Stimulated activated CD4-positive, alpha-beta T cell treated with anti-CD3 and anti-CD28 coated beads, Interleukin-15, amount 100 ng/mL, for 24 hours (primary cell): Measurements from ENCODE around the gene KLF11.

Source experiments
- DNase-seq: peaks from one replicate; pipeline ENCODE4 v3.0.0-alpha.2; 2020

The KLF11 gene

DNA sequence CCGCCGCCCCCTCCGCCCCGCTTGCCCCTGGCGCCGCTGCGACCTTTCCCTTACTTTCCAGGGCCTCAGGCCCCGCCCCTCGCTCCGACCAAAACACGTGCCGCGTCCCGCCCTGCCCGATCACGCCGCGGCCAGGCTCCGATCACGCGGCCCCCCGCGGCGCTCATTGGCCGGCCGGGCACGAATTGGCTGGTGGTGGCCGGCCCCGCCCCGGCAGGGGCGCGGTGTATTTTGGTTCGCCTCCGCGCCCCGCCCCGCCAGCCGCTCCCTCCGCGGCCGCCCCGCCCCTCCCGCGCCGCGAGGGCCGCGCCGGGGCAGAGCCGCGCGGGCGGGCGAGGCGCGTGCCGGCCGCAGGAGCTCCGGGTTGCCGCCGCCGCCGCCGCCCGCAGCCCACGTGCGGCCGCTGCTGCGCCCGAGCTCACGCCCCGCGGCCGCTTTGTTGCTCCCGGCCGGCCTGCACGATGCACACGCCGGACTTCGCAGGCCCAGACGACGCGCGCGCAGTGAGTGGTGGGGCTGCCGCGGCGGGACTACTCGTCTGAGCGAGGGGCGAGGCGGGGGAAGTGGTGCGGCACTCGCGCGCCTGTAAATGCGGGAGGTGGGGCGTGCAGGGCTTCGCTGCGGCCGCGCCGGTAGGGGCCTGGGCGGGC lies at the start of gene KLF11:
Gene KLF11, plus strand, starts transcription at position 295 of the 650 bp plus-strand sequence. Its CDS starts 167 bp downstream, at position 462.
- peak; percentile 83 for DNase-seq

DNA sequence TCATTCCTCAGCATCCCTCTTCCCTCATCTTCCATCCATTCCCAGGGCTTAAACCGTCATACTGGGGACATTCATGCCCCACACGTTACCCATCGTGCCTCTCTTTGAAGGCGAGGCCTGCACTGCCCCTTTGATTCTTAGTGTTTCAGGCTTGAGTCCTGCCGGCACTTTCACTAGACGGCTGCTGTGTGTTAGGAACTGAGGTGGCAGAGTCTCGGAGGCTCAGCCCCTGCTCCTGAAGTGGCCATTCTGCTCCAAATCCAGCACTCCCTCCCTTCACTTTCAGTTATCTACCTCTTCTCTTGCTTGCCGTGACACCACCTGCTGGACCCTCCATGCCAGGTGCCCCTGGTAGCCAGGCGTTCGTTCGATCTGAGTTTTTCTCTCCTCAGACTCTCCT lies 48.9 kb upstream of the KLF11 start:
- no peak for DNase-seq

DNA sequence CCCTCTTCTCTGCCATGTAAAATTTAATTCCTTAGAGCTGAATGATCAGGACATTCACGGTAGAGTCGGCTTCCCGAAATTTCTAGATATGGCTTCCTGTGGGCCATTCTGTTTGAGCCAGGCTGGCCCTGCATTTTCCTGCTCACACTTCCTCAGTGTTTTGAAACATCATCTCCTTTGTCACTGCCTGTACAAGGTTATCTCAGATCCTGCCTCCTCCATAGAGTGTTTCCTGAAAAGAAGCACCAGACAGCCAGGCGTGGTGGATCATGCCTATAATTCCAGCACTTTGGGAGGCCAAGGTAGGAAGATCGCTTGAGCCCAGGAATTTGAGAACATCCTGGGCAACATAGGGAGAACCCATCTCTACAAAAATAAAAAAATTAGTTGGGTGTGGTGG lies 48.3 kb upstream of the KLF11 start:
- DNase-seq = no peak

DNA sequence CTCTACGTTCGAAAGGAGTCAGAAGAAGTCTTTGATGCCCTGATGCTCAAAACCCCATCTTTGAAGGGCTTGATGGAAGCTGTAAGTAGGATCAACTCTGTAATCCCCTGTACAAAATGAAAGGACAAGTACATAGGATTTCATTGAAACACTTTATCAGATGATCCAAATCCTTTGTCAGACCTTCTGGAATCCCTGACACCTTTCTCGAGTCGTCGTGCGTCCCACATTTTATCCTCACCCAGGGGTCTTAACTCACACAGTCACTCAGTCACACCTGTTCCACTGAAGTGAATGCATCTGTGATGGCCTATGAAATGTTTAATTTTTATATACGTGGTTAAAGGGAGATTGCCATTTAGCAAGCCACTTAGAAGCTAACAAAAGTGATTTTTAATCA lies 47.0 kb upstream of the KLF11 start:
- DNase-seq = no peak

DNA sequence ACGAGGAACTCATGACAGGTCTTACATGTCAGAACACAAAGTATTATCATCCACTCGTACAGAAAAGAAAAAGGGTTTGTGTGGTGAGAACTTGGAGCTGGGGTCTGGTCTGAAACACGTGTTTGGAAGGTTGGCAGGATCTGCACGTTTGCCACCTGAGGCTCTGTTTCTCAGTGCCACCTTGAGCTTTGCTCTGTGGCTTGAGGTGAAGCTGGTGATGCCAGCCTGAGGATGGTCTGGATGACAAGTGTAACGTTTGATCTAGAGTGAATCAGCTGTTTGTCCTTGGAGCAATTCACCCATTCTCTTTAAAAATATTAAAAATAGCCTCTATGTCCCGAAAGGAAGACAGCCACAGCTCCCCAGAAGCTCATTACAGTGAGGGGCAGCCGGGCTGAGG lies 45.4 kb upstream of the KLF11 start:
- DNase-seq = no peak

DNA sequence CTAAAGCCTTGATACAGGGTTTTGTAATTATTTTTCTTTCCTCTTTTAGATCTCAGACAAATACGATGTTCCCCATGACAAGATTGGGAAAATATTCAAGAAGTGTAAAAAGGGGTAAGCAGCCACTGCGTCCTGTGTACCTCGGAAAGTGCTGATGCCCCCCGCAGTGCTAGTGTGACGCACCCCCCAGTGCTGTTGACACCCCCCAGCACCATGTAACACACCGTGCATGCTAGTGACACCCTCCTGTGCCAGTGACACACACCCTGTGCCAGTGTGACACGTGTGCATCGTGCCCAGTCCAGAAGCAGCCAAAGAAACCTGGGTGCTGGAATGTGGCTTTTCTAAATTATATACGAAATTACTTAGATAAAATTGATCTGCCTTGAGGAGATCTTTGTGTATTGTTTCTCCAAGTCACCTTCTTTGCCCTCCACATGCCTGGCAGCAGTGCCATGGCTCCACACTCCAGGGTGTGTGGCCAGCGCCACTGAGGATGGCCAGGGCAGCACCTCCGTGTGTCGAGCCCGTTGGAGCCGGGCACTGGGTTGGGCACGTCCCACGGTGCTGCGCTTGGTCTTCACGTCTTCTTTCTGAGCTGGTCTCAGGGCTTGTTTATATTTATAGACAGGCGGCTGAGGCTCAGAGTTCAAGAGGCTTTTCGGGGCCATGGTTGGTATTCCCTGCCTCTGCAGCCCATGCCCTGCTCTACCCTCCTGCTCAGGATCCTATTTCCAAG lies 44.3 kb upstream of the KLF11 start:
- no peak for DNase-seq

DNA sequence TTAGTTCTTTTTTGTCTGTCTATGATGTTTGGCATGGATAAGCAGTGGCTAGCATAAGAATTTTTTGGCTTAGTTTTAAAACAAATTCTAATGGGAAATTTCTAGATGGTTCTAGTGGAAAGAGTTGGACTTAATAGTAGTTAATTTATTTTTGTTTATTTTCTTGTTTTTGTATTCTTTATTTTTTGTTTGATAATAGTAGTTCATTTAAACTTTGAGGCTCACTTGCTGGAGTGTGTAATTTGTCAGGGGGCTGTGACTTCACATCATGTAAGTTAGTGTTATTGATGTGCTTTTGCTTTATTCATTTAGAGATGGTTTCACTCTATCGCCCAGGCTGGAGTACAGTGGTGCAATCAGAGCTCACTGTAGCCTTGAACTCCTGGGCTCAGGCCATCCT lies 43.7 kb upstream of the KLF11 start:
- no peak for DNase-seq

DNA sequence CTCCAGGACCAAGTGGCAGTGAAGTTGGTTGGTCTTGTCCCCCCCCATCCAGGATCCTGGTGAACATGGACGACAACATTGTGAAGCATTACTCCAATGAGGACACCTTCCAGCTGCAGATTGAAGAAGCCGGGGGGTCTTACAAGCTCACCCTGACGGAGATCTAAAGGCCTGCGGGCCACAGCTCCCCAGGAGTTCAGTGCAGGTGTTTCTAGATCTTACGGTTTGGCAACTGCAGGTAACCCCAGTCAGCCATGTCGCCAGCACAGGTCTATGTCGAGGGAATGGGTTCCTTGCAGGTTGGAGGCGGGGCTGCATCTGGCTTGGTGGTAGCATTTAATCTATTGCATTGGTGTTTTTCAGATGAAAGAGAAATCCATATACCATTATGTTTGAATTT lies 42.8 kb upstream of the KLF11 start:
- DNase-seq = no peak

DNA sequence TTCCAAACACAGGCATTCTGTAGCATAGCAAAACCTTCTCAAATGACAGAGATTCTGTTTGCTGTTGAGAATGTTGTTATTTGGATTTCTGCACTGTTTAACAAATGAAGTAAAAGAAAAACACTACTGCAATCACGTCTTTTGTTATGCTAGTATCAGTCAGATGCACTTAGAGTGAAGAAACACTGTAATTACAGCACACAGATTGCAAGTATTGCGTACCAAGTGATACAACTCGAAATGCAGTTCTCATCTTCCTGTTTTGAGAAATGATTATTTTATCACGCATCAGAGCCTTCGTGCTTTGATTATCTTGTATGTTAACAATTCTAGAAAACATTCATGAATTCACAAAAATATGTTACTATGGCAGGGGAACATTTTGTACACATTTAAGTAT lies 41.8 kb upstream of the KLF11 start:
- DNase-seq = no peak

DNA sequence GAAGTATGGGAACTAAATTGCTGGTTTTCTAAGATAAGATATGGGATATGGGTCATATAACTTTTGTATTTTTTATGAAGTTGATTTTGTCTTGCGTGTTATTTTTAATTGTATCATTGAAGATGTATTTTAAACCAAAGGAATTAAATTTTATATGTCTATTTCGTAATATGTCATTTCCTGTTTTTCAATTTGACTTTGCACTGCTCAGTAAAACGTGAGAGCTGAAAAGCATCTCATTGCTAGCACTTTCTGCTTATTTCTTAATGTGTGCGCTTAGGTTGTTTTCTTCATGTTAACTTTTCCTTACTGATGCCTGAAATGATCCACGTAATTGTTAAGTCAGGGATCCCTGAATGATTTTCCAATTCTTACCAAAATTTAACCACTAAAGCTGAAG lies 41.2 kb upstream of the KLF11 start:
- no peak for DNase-seq

DNA sequence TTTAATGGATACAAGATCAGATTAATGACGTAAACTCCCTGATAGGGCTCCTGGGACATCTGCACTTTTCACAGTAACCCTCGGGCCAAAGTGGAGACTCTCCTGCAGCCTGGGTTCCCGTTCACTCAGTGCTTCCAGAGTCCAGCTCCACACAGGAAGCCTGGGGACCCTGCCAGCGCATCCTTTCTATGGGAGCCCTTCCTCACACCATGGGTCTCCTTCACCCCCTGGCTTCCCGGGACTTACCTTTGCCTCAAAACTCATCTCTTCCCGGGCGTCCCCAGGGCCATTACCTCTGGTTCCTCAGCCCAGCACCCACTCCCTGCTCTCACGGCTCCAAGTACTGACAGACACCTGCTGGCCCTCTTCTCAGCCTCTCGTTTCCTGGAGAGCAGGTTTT lies 40.7 kb upstream of the KLF11 start:
- DNase-seq = no peak

DNA sequence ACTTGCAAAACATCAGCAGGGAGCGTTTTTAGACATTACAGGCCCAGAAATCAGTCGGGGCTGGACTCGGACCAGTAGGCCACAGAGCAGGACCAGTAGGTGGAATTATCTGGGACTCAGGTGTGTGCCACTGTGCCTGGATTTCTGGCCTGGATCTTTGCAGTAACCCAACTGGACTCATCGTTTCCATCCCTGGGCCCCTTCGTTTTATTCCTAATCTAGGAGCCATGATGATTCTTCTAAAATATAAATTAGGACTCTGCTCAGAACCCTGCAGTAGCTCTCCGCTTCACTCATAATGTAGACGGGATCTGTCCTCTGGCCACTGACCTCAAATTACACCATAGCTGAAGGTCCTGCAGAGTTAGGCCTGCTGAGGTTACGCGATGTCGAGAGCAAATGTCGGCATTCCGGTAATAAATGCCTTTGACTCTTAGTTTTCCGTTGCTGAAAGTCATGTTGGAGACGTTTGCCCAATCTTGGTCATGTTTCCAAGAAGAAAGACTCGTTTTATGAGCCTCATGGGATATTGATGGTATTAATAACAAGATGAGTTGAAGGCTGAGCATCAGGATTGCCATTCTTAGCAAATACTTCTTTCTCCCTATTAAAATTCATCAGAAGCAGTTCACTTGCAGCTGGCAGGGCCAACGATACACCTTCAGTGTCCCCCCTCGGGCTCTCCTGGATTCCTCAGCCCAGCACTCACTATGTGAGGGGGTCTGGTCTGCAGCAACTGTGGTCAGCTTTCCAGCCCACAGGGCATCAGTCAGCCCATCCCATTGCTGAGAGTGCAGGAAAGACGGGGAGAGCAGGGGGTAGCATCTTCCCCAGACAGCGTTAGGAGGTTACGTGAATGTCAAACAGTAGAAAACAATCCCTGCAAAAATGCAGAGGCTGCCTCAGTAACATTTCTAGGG lies 39.9 kb upstream of the KLF11 start:
- no peak for DNase-seq

DNA sequence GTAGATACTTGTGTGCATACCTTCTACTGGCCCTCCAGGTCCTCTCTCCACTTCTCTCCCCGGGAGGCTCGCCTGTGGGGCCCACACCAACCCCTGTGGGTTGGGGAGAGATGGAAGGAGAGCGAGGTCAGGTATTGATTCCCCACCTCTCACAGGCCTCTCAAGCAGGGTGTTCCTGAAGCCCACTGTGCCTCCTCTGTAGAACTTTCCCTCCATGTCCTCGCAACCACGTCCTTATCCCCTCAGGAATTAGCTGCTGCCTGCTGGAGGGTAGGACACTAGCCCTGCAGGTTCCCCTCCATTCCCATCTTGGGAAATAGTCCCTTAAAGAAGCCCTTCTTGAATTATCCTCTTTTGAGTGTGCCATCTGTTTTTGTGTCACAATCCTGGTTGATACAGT lies 38.9 kb upstream of the KLF11 start:
- no peak for DNase-seq

DNA sequence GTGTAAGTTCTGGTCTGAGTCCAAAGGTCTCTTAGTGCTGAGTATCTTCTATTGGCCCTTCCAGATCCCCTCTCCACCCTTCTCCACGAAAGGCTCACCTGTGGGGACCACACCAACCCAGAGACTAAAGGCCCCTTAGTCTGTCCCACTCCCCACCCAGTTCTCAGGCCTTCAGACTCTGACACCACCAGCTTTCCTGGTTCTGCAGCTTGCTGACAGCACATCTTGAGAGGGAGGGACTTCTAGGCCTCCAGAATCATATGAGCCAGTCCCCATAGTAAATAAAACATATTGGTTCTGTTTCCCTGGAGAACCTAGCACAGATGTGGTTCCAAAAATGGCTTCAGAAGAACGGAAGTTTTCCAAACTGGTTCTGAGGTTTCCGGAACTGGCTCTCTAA lies 38.5 kb upstream of the KLF11 start:
- no peak for DNase-seq

DNA sequence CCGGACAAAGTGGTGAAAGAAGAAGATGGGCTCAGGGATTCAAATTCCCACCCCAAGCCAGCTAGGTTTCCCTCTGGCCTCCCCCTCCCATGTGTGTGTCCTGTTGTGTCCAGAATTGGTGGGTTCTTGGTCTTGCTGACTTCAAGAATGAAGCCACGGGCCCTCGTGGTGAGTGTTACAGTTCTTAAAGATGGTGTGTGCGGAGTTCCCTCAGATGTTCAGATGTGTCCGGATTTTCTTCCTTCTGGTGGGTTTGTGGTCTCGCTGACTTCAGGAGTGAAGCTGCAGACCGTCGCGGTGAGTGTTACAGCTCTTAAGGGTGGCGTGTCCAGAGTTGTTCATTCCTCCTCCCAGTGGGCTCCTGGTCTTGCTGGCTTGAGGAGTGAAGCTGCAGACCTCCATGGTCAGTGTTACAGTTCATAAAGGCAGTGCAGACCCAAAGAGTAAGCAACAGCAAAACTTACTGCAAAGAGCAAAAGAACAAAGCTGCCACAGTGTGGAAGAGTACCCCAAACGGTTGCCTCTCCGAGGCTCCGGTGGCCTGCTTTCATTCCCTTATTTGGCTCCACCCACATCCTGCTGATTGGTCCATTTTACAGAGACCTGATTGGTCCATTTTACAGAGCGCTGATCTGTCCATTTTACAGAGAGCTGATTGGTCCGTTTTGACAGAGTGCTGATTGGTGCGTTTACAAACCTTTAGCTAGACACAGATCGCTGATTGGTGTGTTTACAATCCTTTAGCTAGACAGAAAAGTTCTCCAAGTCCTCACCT lies 37.7 kb upstream of the KLF11 start:
- DNase-seq = no peak

DNA sequence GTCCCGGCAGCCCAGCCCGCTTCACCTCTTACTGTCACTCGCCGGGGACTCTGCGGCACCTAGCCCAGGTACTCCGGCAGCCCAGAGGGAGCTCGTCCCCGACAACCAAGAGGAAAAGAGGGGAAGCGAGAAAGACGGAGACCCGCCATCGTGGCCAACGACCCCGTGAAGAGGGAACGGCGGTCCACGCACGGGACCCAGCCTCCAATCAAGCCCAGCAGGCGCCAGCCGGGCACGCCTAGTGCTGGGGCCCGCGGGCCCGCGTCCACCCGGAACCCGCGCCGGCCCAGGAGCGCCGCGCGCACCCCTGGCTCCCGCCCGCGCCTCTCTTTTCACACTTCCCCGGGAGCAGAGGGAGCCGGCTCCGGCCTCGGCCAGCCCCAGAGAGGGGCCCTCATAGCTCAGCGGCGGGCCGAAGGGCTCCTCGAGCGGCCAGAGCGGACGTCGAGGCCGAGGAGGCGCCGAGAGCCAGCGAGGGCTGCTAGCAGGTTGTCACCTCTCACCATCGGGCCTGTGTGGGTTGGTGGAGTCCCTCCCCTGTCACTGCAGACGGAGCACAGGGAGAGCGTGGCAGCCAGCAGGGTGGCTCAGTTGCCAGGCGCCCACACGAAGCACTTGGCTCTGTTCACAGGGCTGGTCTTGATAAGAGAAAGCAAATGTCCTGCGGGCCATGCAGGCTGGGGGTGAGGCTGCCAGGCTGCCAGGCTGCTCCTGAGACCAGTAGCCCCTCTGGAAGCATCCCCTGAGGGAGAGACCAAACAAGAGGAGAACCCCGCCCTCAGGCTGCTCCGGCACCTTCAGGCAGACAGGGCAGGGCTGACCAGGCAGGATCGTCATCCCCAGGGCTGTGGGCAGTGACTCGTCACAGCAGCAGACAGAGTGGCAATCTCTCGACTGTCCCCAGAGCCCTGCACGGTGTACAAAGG lies 36.9 kb upstream of the KLF11 start:
- DNase-seq = no peak

DNA sequence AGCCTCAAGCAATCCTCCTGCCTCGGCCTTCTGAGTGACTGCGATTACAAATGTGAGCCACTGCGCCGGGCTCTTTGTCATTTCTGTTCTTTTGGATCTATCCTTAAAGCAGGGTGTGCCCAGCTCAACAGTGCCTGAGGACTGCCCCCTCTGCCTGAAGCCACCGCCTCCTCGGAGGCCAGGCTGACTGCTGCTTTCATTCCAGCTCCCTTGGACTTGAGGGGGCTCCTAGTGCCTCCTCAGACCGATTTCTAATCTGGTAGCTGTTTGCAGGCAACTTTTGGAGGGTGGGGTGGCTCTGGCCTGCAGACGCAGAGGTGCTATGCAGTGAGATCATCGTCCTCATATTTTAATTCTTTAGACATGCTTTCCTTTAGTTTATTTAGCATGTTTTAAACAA lies 35.9 kb upstream of the KLF11 start:
- no peak for DNase-seq

DNA sequence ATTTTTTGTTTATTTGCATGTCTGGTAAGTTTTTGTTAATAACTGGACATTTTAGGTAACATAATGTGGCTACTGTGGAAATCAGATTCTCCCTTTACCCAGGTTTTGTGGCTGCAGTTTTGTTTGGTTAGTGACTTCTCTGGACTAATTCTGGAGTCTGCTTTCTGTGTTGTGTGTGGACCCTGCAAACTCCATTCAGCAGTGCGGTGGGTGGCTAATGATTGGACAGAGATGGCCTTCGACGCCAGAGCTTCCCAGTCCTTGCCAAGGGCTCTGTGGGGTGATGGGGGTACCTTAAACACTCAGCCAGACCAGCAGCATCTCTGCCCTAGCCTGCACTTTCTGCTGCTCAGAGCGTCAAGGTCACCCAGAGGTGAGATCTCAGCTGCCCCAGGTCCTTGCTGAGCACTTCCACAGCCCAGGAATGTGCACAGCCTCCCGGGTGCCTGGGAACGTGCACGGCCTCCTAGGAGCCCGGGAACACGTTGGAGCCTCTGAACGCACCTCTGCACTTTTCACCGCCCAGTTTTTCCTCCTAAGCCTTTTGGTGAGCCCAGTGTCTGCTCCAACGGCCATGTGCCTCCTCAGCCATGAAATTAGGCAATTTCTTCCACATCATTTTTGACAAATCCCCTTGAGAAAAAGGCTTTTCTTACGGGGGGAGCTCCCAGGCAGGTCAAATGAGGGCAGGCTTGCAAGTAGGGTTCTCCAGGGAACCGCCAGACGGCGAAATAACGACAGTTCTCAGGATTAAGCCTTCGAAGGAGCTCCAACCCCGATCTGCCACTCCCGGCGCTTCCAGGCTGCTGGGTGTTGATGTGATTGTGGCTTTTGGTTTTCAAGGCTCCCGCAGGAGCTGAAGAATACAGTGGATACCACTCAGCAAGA lies 35.2 kb upstream of the KLF11 start:
- DNase-seq = no peak

DNA sequence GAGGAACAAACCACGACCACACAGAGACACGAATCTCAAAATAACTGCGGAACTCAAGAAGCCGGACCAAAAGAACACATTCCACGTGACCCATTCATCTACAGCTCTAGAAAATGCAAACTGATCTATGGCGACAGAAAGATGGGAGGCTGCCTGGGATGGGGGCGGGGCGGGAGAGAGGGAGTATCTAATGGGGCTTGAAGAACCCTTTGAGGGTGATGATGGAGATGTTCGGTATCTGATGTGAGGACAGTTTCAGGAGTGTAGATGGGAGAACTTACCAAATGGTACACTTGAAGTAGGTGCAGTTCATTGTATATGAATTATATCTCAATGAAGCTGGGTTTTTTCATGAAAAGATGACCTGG lies 34.6 kb upstream of the KLF11 start:
- no peak for DNase-seq

DNA sequence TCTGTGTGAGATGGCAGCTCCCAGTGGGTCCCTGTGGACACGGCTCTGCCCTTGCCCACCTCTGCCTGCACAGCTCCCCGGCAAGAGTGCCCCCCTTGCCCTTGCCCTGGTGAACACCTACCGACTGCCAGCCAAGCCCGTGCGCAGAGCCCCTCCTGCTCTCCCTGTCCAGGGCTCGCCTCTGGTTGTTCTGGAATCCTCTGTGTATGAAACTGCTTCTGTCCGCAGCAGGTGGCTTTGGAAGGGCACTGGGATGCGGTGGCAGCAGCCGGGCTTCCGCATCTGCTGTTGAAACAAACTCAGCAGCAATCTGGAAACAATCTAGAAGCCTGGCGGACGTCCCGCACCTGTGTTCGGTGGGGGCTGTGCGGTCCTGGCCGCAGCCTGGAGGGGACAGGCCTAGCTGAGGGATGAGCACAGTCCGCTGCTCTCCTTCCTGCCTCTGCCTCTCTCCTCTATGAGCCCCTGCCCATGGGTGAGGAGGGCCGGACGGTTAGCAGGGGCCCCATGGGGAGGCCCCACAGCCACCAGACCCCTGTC lies 34.0 kb upstream of the KLF11 start:
- no peak for DNase-seq
